ENCODE data around the gene DAZAP1. TPM values are rescaled to one million over a fixed set of nuclear protein-coding genes. Genes with fewer than 3 reads are reported as not detected.
A peak's percentile ranks its signal among the peaks of the same experiment; 100 is the strongest.

The DAZAP1 gene
- total RNA-seq, result 100 to 1,000 TPM in 1 of 5 donors, 10 to 100 TPM in 4; 21.4 to 124 (median 42.5) TPM
- polyA plus RNA-seq, result 10 to 100 TPM; 55.9 to 68.1 (median 63.4) TPM
- long read RNA-seq, donor 1, transcript DAZAP1-208 (1 exons, 3,642 nt), result major isoform, 14 of 23 reads
- long read RNA-seq, donor 1, transcript DAZAP1-201 (12 exons, 2,160 nt), result minor isoform, 7 of 23 reads
- long read RNA-seq, donor 1, partial matches to known transcripts, result 0 of 23 reads
- long read RNA-seq, donor 1, other reads (novel, unspliced or antisense), result 0 of 23 reads
- long read RNA-seq, donor 2, transcript DAZAP1-201 (12 exons, 2,160 nt), result minor isoform, 5 of 23 reads
- long read RNA-seq, donor 2, transcript DAZAP1-208 (1 exons, 3,642 nt), result major isoform, 15 of 23 reads
- long read RNA-seq, donor 2, partial matches to known transcripts, result 0 of 23 reads
- long read RNA-seq, donor 2, other reads (novel, unspliced or antisense), result 0 of 23 reads
- long read RNA-seq, donor 3, transcript DAZAP1-208 (1 exons, 3,642 nt), result major isoform, 21 of 25 reads
- long read RNA-seq, donor 3, partial matches to known transcripts, result 0 of 25 reads
- long read RNA-seq, donor 3, other reads (novel, unspliced or antisense), result 0 of 25 reads
- long read RNA-seq, donor 4, partial matches to known transcripts, result 0 of 4 reads
- long read RNA-seq, donor 4, other reads (novel, unspliced or antisense), result 0 of 4 reads
- long read RNA-seq, donor 5, transcript DAZAP1-208 (1 exons, 3,642 nt), result major isoform, 32 of 60 reads
- long read RNA-seq, donor 5, transcript DAZAP1-201 (12 exons, 2,160 nt), result minor isoform, 12 of 60 reads
- long read RNA-seq, donor 5, partial matches to known transcripts, result 12 of 60 reads
- long read RNA-seq, donor 5, other reads (novel, unspliced or antisense), result 0 of 60 reads
- long read RNA-seq, donor 6, transcript DAZAP1-201 (12 exons, 2,160 nt), result minor isoform, 17 of 176 reads
- long read RNA-seq, donor 6, transcript DAZAP1-208 (1 exons, 3,642 nt), result major isoform, 48 of 176 reads
- long read RNA-seq, donor 6, partial matches to known transcripts, result 106 of 176 reads
- long read RNA-seq, donor 6, other reads (novel, unspliced or antisense), result 0 of 176 reads
- long read RNA-seq, donor 7, transcript DAZAP1-208 (1 exons, 3,642 nt), result major isoform, 30 of 42 reads
- long read RNA-seq, donor 7, transcript DAZAP1-201 (12 exons, 2,160 nt), result minor isoform, 7 of 42 reads
- long read RNA-seq, donor 7, partial matches to known transcripts, result 0 of 42 reads
- long read RNA-seq, donor 7, other reads (novel, unspliced or antisense), result 0 of 42 reads
- long read RNA-seq, donor 8, transcript DAZAP1-208 (1 exons, 3,642 nt), result major isoform, 27 of 30 reads
- long read RNA-seq, donor 8, partial matches to known transcripts, result 0 of 30 reads
- long read RNA-seq, donor 8, other reads (novel, unspliced or antisense), result 0 of 30 reads
- long read RNA-seq, donor 9, transcript DAZAP1-208 (1 exons, 3,642 nt), result major isoform, 34 of 38 reads
- long read RNA-seq, donor 9, partial matches to known transcripts, result 0 of 38 reads
- long read RNA-seq, donor 9, other reads (novel, unspliced or antisense), result 0 of 38 reads
- long read RNA-seq, donor 10, transcript DAZAP1-208 (1 exons, 3,642 nt), result major isoform, 12 of 13 reads
- long read RNA-seq, donor 10, partial matches to known transcripts, result 0 of 13 reads
- long read RNA-seq, donor 10, other reads (novel, unspliced or antisense), result 0 of 13 reads

- DNase-seq, result peak in 1 of 2 donors; percentile 52
- Histone ChIP-seq H3K4me1 (peaks cover 38 to 67% (median 63%) of the 10 kb centered on the region in 4 donors), H3K4me3 (peak within 1 kb of the TSS; percentile 97 to 100 (median 100)), H3K27me3 (peaks cover 0 to 5% (median 0%) of the 10 kb centered on the region in 3 donors), H3K9me3 (no peaks in the 10 kb centered on the region), H3K36me3 (peaks cover 4 to 14% (median 11%) of the 10 kb centered on the region in 4 donors), H3K27ac (peak within 1 kb of the TSS; percentile 88 to 98 (median 96))
- WGBS, 5 donors, result 0 to 1% (median 0%) methylated on average over 9 to 121 of the region's 121 CpGs
- TF ChIP-seq POLR2A (IDR thresholded peaks at IDR 0.05) (no peak), POLR2AphosphoS5 (IDR thresholded peaks at IDR 0.05) (no peak), CTCF (IDR thresholded peaks at IDR 0.05) (no peak), EP300 (IDR thresholded peaks at IDR 0.05) (no peak)
- intact Hi-C loops (cut with DNase I; ENCODE audit: low total_unique reads), result no loop called here
Observed at GRCh38 chr19:1407528-1408299, at the start of gene DAZAP1. TSS of gene DAZAP1 (plus strand) at chr19:1407586. CDS start at chr19:1407774, 188 bp downstream.

GRCh38 chr19:1360126-1360817 is 47.1 kb upstream of the DAZAP1 start:
- H3K4me3 ChIP-seq, result peak overlapping the region in 2 of 4 donors; percentile 27 to 28
- intact Hi-C loops (cut with DNase I; ENCODE audit: low total_unique reads), result loop anchor here (10.0 kb wide), 1 partner anchor 75 kb away; the partner anchor contains the start of gene EFNA2
- H3K4me1 ChIP-seq, result peaks cover 24 to 51% (median 35%) of the 10 kb centered on the region in 4 donors
- H3K36me3 ChIP-seq, result peaks cover 13 to 81% (median 78%) of the 10 kb centered on the region in 4 donors
- TF ChIP-seq POLR2A (IDR thresholded peaks at IDR 0.05) (no peak), EP300 (IDR thresholded peaks at IDR 0.05) (no peak), CTCF (IDR thresholded peaks at IDR 0.05) (no peak), POLR2AphosphoS5 (IDR thresholded peaks at IDR 0.05) (no peak)
- no peaks in the 10 kb centered on the region for H3K9me3 ChIP-seq
- DNase-seq, result no peak
- H3K27me3 ChIP-seq, result no peaks in the 10 kb centered on the region
- WGBS, 5 donors, result 78 to 88% (median 86%) methylated on average over 24 to 30 of the region's 30 CpGs
- peak overlapping the region; percentile 43 to 78 (median 65) for H3K27ac ChIP-seq

- intact Hi-C loops (cut with DNase I; ENCODE audit: low total_unique reads), result loop anchor here (10.0 kb wide), 1 partner anchor 76 kb away; the partner anchor contains the start of gene EFNA2
- WGBS, 5 donors, result 50 to 64% (median 59%) methylated on average over 23 to 31 of the region's 31 CpGs
- no peaks in the 10 kb centered on the region for H3K27me3 ChIP-seq
- TF ChIP-seq EP300 (IDR thresholded peaks at IDR 0.05) (no peak), POLR2AphosphoS5 (IDR thresholded peaks at IDR 0.05) (peak in 1 of 3 donors; percentile 19)
- H3K27ac ChIP-seq, result peak overlapping the region; percentile 43 to 78 (median 65)
- H3K9me3 ChIP-seq, result no peaks in the 10 kb centered on the region
- peak overlapping the region; percentile 9 to 28 (median 20) for H3K4me3 ChIP-seq
- peak in 1 of 2 donors; percentile 85 for DNase-seq
- H3K36me3 ChIP-seq, result peaks cover 13 to 87% (median 84%) of the 10 kb centered on the region in 4 donors
- peaks cover 21 to 44% (median 29%) of the 10 kb centered on the region in 4 donors for H3K4me1 ChIP-seq
Observed at GRCh38 chr19:1360818-1361461, 46.4 kb upstream of the DAZAP1 start.
